Natural killer cell (primary cell): ENCODE measurements around the gene CHN2. TPM values are rescaled to one million over a fixed set of nuclear protein-coding genes. Genes with fewer than 3 reads are reported as not detected.

Source experiments
- ATAC-seq, 3 donors: fragments of 150-1000 bp in 2 of 3; fragments of 200-7000 bp in 1 of 3; cut with Tn5 transposase; 1 replicate in 1 of 3; 2 replicates in 2 of 3; pipeline ENCODE4 v1.10.0; 2021; ENCODE audit warnings: mild to moderate bottlenecking in 2 of 3, moderate library complexity in 2 of 3
- DNase-seq, 2 donors: peaks; one replicate each; pipeline versions ENCODE4 v3.0.0 to v3.0.0-alpha.2; 2013 to 2021; ENCODE audit warnings: mixed read lengths in 1 of 2
- H3K27ac ChIP-seq: one replicate; pipeline ENCODE4 v1.5.1; 2013; ENCODE audit warnings: mild to moderate bottlenecking, low read length
- H3K27me3 ChIP-seq: one replicate; pipeline ENCODE4 v1.6.1; 2013; ENCODE audit warnings: low read length; ENCODE audit not compliant: control insufficient read depth, insufficient read depth
- H3K36me3 ChIP-seq: one replicate; pipeline ENCODE4 v1.6.1; 2013; ENCODE audit warnings: low read length; ENCODE audit not compliant: control insufficient read depth, insufficient read depth
- H3K4me1 ChIP-seq: one replicate; pipeline ENCODE4 v1.6.1; 2013; ENCODE audit warnings: low read length; ENCODE audit not compliant: control insufficient read depth, insufficient read depth
- H3K4me3 ChIP-seq: one replicate; pipeline ENCODE4 v1.5.1; 2013; ENCODE audit warnings: low read length
- H3K9me3 ChIP-seq: one replicate; pipeline ENCODE4 v1.6.1; 2013; ENCODE audit warnings: low read length; ENCODE audit not compliant: control insufficient read depth, insufficient read depth
- H3K27ac Mint-ChIP-seq, 2 donors: one replicate each; pipeline ENCODE4 v1.8.0; 2022; ENCODE audit warnings: mild to moderate bottlenecking in 2 of 2, mixed read lengths in 2 of 2, moderate library complexity in 1 of 2
- H3K27me3 Mint-ChIP-seq, 2 donors: one replicate each; pipeline ENCODE4 v1.8.0; 2022; ENCODE audit warnings: low read depth in 2 of 2, mixed read lengths in 2 of 2
- H3K36me3 Mint-ChIP-seq: one replicate; pipeline ENCODE4 v1.8.0; 2022; ENCODE audit warnings: mixed read lengths
- H3K4me1 Mint-ChIP-seq, 2 donors: one replicate each; pipeline ENCODE4 v1.8.0; 2022; ENCODE audit warnings: mixed read lengths in 2 of 2
- H3K4me3 Mint-ChIP-seq: one replicate; pipeline ENCODE4 v1.8.0; 2022; ENCODE audit warnings: mild to moderate bottlenecking, moderate library complexity, mixed read lengths
- H3K9me3 Mint-ChIP-seq, 2 donors: one replicate each; pipeline ENCODE4 v1.8.0; 2022; ENCODE audit warnings: mixed read lengths in 2 of 2
- CTCF ChIP-seq: fragments of 200-600 bp; IDR thresholded peaks from one replicate; pipeline ENCODE4 v1.8.0; 2022; ENCODE audit warnings: antibody characterized with exemption
- WGBS: methylation state at CpG from one replicate; pipeline ENCODE4 v1.1.7; 2013; ENCODE audit warnings: missing lambda C conversion rate; ENCODE audit not compliant: insufficient coverage; 5-methylcytosine and 5-hydroxymethylcytosine counted together
- intact Hi-C: fragments of 100-400 bp; cut with micrococcal nuclease; formaldehyde crosslinking; loops from one replicate; pipeline ENCODE4 v1.14.2; 2022
- total RNA-seq, 4 donors: library from RNA; stranded (reverse); fragments of 120-200 nt in 1 of 4; gene quantifications; one replicate each; pipeline versions ENCODE4 v1.2.3 to v1.2.4, GENCODE V29; 2013 to 2022

The CHN2 gene
- total RNA-seq, 3 donors from 2014 or later (not counting 1 experiment from before 2014, with no cell fraction given) = 23.2 to 40.6 (median 30.2) TPM

- WGBS = 93% methylated on average over 9 of the region's 10 CpGs
Measured at GRCh38 chr7:29416276-29416937, 221.8 kb downstream of the CHN2 start.

GRCh38 chr7:29416938-29417305, 222.3 kb downstream of the CHN2 start:
- Mint-ChIP-seq H3K4me1 (peaks cover 32 to 33% of the 10 kb centered on the region in 2 donors), H3K27me3 (no peaks in the 10 kb centered on the region), H3K9me3 (no peaks in the 10 kb centered on the region), H3K27ac (no peak overlapping the region), H3K4me3 (no peak overlapping the region), H3K36me3 (no peaks in the 10 kb centered on the region)
- no peak overlapping the region for H3K4me3 ChIP-seq
- DNase-seq (no peak), ATAC-seq (no peak)
- 95% methylated on average over 9 of the region's 9 CpGs for WGBS
- H3K9me3 ChIP-seq = no peaks in the 10 kb centered on the region
- no peak for TF ChIP-seq CTCF
- intact Hi-C loops = no loop called here
- no peaks in the 10 kb centered on the region for H3K36me3 ChIP-seq
- peaks cover 18% of the 10 kb centered on the region for H3K4me1 ChIP-seq
- H3K27me3 ChIP-seq = no peaks in the 10 kb centered on the region
- no peak overlapping the region for H3K27ac ChIP-seq

More at GRCh38 chr7:29416276-29416937, 221.8 kb downstream of the CHN2 start:
- Mint-ChIP-seq H3K27ac (no peak overlapping the region), H3K9me3 (no peaks in the 10 kb centered on the region), H3K36me3 (no peaks in the 10 kb centered on the region), H3K4me1 (peaks cover 28% of the 10 kb centered on the region in 2 donors), H3K27me3 (no peaks in the 10 kb centered on the region), H3K4me3 (no peak overlapping the region)
- intact Hi-C loops = no loop called here
- Histone ChIP-seq H3K9me3 (no peaks in the 10 kb centered on the region), H3K27me3 (no peaks in the 10 kb centered on the region), H3K4me3 (no peak overlapping the region), H3K4me1 (peaks cover 15% of the 10 kb centered on the region), H3K36me3 (no peaks in the 10 kb centered on the region), H3K27ac (no peak overlapping the region)
- TF ChIP-seq CTCF = no peak
- DNase-seq = no peak
- ATAC-seq = no peak

GRCh38 chr7:29418056-29418455, 223.5 kb downstream of the CHN2 start:
- ATAC-seq = no peak
- Histone ChIP-seq H3K36me3 (no peaks in the 10 kb centered on the region), H3K4me3 (no peak overlapping the region), H3K27ac (no peak overlapping the region), H3K27me3 (no peaks in the 10 kb centered on the region), H3K4me1 (peaks cover 18% of the 10 kb centered on the region), H3K9me3 (no peaks in the 10 kb centered on the region)
- H3K4me3 Mint-ChIP-seq = no peak overlapping the region
- DNase-seq = no peak
- no peaks in the 10 kb centered on the region for H3K9me3 Mint-ChIP-seq
- no peaks in the 10 kb centered on the region for H3K36me3 Mint-ChIP-seq
- no peak for TF ChIP-seq CTCF
- H3K27ac Mint-ChIP-seq = no peak overlapping the region
- intact Hi-C loops = no loop called here
- no peaks in the 10 kb centered on the region for H3K27me3 Mint-ChIP-seq
- H3K4me1 Mint-ChIP-seq = peaks cover 32 to 37% of the 10 kb centered on the region in 2 donors
- WGBS = 99% methylated on average over 12 of the region's 12 CpGs

- ATAC-seq (no peak), DNase-seq (no peak)
- peaks cover 30 to 37% of the 10 kb centered on the region in 2 donors for H3K4me1 Mint-ChIP-seq
- TF ChIP-seq CTCF = no peak
- H3K9me3 ChIP-seq = no peaks in the 10 kb centered on the region
- no peak overlapping the region for H3K27ac ChIP-seq
- intact Hi-C loops = no loop called here
- WGBS = 88% methylated on average over 6 of the region's 6 CpGs
- no peak overlapping the region for H3K4me3 Mint-ChIP-seq
- peaks cover 18% of the 10 kb centered on the region for H3K4me1 ChIP-seq
- H3K27me3 ChIP-seq = no peaks in the 10 kb centered on the region
- no peak overlapping the region for H3K27ac Mint-ChIP-seq
- H3K27me3 Mint-ChIP-seq = no peaks in the 10 kb centered on the region
- no peaks in the 10 kb centered on the region for H3K36me3 ChIP-seq
- H3K9me3 Mint-ChIP-seq = no peaks in the 10 kb centered on the region
- no peak overlapping the region for H3K4me3 ChIP-seq
- no peaks in the 10 kb centered on the region for H3K36me3 Mint-ChIP-seq
Measured at GRCh38 chr7:29418651-29419050, 224.1 kb downstream of the CHN2 start.
